HG02642 (cell line): ENCODE data around the gene TGFA.

Experiments
- ATAC-seq: cut with Tn5 transposase; IDR thresholded peaks from one replicate; pipeline ENCODE4 v1.9.1; 2021; ENCODE audit warnings: mild to moderate bottlenecking; ENCODE audit not compliant: unreplicated experiment, poor library complexity

TGFA gene

DNA sequence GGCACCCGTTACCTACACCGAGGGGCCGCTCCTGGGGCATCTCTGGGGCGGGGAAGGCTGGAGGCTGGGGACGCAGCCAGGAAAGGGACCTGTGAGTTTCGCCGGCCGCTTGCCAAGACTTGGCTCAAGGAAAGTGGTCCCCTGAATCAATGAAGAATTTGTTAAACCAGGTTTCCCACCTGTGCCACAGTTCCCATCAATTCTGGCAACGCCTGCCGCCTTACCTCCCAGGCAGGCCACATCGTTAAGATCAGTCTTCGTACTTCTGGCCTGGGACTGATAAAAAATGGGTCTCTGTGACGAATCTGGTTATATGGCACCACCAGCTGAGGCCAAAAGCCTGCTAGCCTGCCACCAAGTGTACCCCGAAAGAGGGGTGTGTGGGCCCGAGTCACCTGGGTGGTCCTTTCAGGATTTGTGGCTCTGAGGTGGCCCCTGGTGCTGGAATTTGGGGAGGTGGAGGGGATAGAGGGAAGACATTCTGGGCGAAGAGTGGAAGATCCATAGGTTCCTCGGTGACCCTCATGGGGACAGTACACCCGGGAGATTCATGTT, 789 bp upstream of the TGFA start:
- ATAC-seq: no peak

GRCh38 chr2:70553334-70553583, 367 bp downstream of the TGFA start:
- ATAC-seq: no peak

DNA sequence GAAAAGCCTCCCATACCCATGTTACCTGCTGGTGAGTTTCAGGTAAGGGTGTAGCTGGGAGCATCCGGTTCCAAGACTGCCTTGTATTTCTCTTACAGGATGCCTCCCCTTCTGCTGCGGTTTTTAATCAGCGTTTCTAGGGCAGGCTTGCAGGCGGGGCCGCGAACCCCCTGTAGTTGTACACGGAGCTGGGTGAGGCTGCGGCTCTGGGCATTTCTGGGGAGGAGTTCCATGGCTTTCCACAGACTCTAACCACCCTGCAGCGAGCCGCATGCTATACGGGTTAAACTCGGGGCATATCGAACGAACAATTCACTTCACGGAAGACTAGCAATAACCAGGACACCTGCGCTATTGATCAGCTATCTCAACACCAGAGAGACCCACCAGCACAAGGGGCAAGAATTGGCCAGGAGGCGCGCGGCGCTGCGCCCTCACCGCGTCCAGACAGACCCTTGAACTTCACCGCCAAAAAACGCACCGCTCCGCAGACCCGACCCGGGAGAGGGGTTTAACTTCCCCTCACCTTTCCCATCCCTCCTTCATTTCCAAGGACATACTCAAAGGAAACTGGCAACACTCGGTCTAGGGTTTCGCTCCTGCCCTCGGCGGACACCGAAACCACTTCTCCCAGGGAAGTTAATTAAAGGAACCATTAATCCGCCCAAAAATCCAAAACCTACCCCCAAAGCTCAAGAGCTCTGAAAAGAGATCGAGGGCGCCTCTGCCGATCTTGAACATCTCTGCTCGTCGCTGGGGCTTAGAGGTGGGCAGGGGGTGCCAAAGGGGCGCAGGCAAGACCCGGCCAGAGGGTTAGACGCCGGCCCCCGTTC, 909 bp downstream of the TGFA start:
- no peak for ATAC-seq

- no peak for ATAC-seq
Measured at GRCh38 chr2:70551167-70551566, 2.5 kb downstream of the TGFA start.

DNA sequence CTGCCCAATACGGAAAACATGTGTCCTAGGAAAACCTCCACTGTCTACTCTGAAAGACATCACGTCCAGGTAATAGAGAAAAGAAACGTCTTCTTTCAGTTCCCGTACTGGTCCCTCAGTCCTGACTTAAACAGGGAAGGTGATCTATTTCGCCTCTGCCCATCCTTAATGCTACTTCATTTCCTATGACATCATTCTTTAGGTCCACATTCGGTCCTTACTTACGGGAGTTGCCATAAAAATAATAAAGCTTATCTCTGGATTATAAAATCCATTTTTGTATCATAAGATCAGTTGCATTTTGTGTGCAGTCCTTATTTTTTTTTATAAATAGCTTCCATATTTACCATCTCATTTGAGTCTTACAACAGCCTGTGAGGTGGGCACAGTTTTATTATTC, 3.7 kb downstream of the TGFA start:
- ATAC-seq: no peak

DNA sequence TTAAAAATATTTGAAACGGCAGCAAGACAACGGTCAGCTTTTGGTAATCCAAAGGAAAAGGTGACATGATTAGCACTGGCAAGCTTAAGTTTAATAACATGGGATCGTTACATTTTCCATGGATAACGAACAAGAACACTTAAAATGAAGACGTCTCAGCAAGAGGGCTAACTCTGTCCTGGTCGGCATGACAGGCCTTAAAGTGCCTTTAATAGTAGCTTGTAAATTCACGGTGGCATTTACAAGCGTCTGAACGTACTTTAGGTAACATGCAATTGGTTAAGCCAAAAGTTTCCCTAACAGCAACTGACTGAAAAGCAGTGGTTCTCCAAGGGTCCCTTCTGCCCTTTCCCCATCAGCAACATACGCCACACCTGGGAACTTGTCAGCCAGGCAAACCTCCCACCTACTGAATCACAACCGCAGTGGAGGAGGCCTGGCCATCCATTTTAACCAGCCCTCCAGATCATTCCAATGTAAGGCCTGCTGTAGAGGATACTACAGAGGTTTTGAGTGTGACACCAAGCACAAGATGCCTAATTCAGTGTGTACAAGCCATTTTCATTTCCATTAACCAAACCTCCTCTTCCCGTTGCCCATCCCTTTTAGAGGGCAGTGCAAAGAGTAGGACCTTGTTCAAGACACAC, 4.4 kb downstream of the TGFA start:
- ATAC-seq: no peak

DNA sequence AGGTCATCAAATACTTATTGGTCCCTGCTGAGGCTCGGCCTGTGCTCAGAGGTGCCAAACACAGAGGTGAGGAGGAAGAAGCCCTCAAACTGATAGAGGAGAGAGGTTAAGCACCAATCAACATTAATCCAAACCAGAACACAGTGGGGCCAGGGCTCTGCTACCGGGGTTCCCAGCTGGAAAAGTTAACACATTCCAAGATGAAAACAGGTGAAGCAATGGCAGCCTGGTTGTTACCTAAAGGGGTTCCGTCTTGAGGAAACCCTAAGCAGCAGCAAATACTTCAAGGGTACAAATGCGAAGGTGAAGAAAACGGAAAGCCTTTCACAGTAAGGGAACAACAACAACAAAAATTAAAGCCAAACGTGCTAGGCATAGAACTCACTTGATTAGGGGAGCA, 5.4 kb downstream of the TGFA start:
- no peak for ATAC-seq

GRCh38 chr2:70546885-70547284, 6.7 kb downstream of the TGFA start:
- no peak for ATAC-seq

DNA sequence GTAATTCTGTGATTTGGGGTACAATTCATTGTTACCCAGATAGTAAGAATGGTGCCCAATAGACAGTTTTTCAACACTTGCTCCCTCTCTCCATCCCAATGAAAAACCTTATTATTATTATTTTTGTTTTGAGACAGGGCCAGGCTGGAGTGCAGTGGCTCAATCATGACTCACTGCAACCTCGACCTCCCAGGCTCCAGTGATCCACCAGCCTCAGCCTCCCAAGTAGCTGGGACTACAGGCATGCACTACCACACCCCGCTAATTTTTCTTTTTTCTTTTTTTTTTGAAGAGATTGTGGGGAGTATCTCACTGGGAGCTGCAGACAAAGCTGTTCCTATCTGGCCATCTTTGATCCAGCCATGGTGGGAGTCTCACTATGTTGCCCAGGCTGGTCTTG, 7.2 kb downstream of the TGFA start:
- ATAC-seq: no peak

- ATAC-seq: no peak
Measured at GRCh38 chr2:70541481-70542020, 12.1 kb downstream of the TGFA start.

DNA sequence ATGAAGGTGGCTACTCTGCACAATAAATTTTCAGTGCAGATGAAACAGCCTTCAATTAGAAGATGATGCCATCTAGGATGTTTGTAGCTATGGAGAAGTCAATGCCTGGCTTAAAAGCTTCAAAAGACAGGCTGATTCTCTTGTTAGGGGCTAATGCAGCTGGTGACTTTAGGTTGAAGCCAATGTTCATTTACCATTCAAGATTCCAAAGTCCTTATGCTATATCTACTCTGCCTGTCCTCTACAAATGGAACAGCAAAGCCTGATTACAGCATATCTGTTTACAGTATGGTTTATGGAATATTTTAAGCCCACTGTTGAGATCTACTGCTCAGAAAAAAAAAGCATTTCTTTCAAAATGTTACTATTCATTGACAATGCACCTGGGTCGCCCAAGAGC, 15.8 kb downstream of the TGFA start:
- no peak for ATAC-seq

DNA sequence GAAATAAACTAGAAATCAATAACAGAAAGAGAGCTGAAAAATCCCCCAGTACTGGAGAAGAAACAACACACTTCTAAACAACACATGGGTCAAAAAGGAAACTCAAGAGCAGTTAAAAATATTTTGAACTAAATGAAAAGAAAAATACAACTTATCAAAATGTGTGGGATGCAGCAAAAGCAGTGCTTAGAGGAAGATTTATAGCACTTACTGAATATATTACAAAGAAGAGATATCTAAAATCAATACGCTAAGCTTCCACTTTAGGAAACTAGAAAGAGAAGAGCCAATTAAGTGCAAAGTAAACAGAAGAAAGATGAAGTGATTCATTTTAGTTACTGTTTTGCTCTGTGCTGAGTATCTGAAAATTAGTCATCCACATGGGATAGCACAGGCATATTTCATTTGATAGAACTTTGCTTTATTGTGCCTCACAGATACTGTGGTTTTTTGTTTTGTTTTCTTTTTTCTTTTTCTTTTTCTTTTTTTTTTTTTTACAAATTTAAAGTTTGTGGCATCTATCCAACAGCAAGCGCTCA, 17.0 kb downstream of the TGFA start:
- ATAC-seq: no peak

DNA sequence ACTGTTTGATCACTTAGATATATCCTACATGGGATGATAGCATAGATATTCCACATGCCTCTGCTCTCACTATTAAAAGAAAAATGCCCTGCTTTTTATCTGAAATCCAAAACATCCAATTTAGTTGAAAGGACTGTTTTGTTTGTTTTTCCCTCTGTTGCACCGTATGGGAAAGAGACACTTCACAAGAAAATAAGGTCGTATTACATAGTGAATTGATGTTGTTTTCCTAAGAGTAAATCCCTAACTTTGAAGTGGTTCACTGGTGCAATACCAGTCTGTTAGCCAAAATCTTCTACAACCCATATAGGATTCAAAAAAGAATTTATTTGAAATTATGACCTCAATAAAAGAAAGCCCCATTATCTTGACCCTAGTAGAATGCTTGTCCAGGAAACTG, 18.1 kb downstream of the TGFA start:
- no peak for ATAC-seq

- no peak for ATAC-seq
Measured at GRCh38 chr2:70534183-70534836, 19.3 kb downstream of the TGFA start.

GRCh38 chr2:70532244-70532935, 21.2 kb downstream of the TGFA start:
- no peak for ATAC-seq

DNA sequence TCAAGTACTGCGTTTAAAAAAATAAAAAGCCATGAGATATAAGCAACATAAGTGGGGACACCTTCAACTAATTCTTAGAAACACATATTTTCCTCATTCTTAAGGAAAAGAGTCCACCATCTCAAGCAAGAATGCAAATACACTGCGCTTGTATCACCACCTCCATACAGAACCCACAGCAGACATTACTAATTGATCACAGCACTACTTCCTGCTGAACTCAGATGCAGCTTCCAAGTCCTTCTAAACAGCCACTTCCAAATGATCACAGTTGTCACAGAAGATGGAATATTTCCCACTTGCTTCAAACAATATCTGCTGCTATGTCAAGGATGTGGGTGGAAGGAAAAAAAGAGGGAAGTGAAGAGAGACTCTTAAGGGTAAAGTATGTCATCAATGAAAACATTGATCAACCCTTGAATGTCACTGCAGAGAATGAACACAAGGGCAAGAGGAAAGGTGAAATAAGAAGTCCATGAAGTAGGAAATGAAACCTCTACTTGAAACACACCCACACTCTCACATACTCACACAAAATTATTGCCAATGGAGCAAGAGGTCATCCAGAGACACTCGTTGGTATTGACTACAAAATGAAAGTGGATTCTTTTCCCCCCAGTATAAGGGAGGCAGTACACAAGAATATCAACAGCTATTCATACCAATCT, 22.1 kb downstream of the TGFA start:
- ATAC-seq: no peak

GRCh38 chr2:70529610-70530009, 24.0 kb downstream of the TGFA start:
- no peak for ATAC-seq

GRCh38 chr2:70528929-70529328, 24.7 kb downstream of the TGFA start:
- no peak for ATAC-seq

DNA sequence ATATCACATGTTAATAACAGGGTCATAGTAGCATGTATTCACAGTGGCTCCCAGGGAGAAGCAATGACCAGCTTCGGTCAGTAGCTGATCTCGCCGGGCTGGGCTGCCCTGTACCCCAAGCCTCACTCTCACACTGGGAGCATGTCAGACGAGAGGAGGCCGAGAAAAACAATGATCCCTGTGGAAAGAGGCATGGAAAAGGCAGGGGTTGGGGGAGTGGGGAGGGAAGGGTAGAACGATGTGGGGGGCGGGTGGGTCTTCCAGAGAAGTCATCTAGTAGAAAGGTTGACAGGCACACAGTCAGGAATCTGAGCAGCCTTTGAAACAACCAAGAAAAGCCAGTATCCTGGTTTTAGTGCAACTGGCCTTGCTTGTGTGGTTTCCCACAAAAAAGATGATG, 25.4 kb downstream of the TGFA start:
- ATAC-seq: no peak
